ENCODE measurements around the gene CACNB3.

DNA sequence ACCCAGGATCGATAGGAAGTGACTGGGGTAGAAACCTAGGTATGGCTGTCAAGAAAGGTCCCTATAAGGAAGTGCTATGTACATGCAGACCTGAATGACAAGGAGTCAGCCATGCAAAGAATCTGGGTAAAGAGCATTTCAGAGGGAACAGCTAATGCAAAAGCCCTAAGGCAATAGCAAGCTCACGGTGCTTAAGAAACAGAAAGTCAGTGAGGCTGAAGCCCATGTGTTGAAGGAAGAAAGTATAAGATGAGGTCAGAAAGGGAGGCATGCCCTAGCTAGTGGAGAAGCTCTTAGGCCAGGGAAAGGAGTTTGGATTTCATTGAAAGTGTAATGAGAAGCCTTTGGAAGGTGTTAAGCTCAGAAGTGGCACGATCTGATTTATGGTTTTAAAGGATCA, 23.4 kb upstream of the CACNB3 start:
- TF ChIP-seq, protein P1, sequence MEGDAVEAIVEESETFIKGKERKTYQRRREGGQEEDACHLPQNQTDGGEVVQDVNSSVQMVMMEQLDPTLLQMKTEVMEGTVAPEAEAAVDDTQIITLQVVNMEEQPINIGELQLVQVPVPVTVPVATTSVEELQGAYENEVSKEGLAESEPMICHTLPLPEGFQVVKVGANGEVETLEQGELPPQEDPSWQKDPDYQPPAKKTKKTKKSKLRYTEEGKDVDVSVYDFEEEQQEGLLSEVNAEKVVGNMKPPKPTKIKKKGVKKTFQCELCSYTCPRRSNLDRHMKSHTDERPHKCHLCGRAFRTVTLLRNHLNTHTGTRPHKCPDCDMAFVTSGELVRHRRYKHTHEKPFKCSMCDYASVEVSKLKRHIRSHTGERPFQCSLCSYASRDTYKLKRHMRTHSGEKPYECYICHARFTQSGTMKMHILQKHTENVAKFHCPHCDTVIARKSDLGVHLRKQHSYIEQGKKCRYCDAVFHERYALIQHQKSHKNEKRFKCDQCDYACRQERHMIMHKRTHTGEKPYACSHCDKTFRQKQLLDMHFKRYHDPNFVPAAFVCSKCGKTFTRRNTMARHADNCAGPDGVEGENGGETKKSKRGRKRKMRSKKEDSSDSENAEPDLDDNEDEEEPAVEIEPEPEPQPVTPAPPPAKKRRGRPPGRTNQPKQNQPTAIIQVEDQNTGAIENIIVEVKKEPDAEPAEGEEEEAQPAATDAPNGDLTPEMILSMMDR (IDR thresholded peaks at IDR 0.05; ENCODE audit: insufficient read depth, low read depth, low read length), result no peak
- no peak for TF ChIP-seq EZH2 (IDR thresholded peaks at IDR 0.05; ENCODE audit: insufficient read depth, low read length)

All from astrocyte (in vitro differentiated cells and primary cell).